HG03280 (cell line): Measurements from ENCODE around the gene TOR2A.

Source experiments
- ATAC-seq: cut with Tn5 transposase; IDR thresholded peaks from one replicate; pipeline ENCODE4 v1.9.1; 2021; ENCODE audit warnings: mild to moderate bottlenecking, moderate library complexity; ENCODE audit not compliant: unreplicated experiment

The TOR2A gene

DNA sequence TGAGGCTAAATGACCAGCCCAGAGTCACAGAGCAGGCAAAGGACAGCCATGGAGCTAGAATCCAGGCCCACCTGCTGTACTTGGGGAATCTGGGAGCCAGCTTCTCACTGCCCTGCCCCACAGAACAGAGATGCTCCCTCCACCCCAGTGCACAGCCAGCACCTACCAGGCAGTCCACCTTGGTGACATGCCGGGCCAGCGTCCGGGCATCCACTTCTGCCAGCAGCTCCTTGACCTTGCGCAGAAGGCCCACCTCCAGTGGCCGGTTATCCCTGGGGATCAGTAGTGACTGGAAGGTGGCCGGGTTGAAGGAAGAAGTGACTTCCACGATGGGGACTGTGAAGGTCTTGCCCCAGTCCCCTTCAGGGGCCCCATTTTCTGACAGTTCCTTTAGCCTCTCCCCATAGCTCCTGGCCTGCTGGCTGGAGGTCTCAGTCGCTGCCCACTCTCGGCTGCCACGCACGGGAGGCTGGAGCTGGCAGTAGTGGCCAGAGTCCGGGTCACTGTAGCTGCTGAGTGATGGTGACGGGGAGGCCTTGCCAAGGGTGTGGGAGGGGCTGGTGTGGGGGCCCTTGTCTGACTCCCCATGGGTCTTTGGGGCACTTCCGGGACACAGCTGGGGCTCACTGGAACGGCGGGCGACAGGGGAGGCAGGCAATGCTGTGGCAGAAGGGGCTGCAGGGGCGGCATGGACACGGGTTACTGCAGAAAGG is 9.5 kb upstream of the TOR2A start:
- no peak for ATAC-seq

DNA sequence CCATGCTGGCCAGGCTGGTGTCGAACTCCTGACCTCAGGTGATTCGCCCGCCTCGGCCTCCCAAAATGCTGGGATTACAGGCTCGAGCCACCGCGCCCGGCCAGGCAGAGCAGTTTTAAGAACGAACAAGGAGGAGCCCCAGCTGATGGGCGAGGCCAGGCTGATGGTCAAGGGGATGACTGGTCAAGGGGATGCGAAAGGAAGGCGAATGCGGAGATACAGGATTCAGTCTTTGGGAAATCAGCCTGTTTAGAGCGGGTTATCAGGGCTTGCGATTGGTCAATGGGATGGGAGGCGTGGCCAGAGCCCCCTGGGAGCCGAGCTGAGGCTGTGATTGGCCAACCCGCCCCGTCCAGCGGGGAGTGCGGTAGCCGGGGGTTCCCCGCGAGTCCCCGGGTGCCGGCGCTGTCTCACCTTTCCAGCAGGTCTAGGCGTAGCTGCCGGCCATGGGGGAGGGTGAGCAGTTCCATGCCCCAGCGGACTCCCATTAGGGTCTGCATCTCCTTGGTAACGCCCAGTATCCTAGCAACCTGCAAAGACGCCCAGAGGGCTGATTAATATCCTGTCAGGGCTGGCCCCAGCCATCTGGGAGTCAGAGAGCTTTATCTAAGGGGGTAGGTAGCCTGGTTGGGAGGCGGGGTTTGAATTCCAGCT is 7.5 kb upstream of the TOR2A start:
- no peak for ATAC-seq

DNA sequence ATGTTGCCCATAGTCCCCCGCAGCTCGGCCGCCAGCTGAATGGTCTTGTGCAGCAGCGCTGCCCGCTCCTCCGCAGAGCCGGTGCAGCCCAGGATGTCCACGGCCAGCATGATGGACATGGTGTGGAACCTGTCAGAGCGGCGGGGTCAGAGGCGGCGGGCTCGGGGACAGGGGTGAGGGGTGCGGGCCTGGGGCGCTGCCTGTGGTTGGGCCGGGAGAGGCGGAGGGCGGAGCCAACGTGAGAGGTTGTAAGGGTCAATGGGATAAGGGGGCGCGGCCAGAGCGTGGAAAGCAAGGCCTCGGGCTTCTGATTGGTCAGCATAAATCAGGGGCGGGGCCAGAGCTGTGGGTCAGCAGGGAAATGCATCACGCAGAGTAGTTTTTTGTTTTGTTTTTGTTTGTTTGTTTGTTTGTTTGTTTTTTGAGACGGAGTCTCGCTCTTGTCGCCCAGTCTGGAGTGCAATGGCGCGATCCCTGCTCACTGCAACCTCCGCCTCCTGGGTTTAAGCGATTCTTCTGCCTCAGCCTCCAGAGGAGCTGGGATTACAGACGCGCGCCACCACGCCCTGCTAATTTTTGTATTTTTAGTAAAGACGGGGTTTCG is 6.8 kb upstream of the TOR2A start:
- no peak for ATAC-seq

- no peak for ATAC-seq
These were observed 4.7 kb upstream of the TOR2A start for GRCh38 chr9:127739614-127740330.

- ATAC-seq: no peak
These were observed 3.6 kb upstream of the TOR2A start for GRCh38 chr9:127738666-127739065.

GRCh38 chr9:127735530-127736185 is 564 bp upstream of the TOR2A start:
- no peak for ATAC-seq

DNA sequence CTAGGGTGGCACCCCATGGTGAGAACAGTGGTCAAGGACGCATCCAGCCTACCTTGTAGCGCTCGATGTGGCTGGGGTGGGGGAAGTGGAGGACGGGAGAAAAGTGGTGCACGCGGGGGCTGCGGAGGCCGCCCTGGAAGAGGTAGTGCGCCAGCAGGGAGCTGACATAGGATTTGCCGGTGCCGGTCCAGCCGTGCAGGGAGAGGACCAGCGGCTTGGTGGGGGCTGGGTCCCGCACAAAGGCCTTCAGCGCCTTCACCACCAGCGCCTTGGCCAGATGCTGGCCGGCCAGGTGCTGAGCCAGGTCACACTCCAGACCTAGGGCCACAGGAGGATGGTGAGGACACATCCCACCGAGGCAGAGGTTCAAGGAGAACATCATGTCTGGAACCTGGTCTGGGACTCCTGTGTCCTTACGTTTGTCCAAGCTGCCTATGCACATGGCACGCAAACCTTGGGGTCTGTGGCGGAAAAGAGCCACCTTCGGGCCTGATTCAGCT is 797 bp downstream of the TOR2A start:
- ATAC-seq: no peak

- no peak for ATAC-seq
These were observed 1.5 kb downstream of the TOR2A start for GRCh38 chr9:127733614-127734013.

GRCh38 chr9:127732444-127732843 is 2.6 kb downstream of the TOR2A start:
- no peak for ATAC-seq

DNA sequence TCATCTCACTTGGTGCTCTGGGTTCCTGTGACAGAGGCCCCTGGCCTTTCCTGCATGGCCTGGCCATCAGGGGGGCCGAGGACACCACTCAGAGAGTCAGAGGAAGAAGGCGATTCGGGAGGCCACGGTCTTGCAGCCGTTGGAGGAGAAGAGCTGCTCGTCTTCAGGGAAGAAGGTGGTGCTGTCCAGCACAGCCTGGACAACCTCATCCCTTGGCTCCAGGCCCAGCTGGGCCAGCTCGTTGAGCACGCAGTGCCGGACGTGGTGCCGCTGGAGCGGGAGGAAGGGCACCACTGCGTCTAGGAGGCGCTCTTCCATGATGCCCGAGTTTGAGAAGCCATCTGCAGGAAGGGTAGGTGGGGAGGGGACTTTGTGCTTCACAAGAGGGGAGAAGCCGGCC is 3.2 kb downstream of the TOR2A start:
- no peak for ATAC-seq

- no peak for ATAC-seq
These were observed 4.2 kb downstream of the TOR2A start for GRCh38 chr9:127730799-127731410.

GRCh38 chr9:127730262-127730661 is 4.8 kb downstream of the TOR2A start:
- ATAC-seq: no peak

- no peak for ATAC-seq
These were observed 5.4 kb downstream of the TOR2A start for GRCh38 chr9:127729522-127730256.

GRCh38 chr9:127728808-127729207 is 6.3 kb downstream of the TOR2A start:
- no peak for ATAC-seq

GRCh38 chr9:127726871-127727270 is 8.2 kb downstream of the TOR2A start:
- no peak for ATAC-seq

DNA sequence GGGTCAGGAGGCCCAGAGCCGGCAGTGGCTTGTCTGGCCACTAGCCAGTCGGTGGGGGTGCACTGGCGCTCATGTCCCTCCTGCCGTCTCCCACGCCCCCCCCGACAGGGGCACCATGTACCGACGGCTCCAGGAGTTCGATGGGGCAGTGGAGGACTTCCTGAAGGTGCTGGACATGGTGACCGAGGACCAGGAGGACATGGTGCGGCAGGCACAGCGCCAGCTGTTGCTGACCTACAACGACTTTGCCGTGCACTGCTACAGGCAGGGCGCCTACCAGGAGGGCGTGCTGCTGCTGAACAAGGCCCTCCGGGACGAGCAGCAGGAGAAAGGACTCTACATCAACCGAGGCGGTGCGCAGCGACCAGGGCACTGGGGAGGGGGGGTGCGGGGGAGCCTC is 11.1 kb downstream of the TOR2A start:
- no peak for ATAC-seq

- ATAC-seq: no peak
These were observed 11.7 kb downstream of the TOR2A start for GRCh38 chr9:127723444-127723843.

DNA sequence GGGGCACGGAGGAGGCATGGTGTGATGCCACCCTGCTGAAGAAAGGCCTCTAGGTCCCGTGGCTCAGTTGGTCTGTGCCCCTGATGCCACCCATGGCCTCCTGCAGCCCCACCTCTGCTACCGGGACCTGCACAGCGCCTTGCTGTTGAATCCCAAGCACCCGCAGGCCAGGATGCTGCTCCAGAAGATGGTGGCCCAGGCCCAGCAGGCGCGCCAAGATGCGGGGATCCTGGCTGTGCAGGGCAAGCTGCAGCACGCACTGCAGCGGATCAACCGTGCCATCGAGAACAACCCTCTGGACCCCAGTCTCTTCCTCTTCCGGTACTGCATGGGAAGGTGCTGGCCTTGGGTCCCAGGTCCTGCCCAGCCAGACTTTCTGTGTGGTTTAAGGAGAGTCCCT is 12.1 kb downstream of the TOR2A start:
- ATAC-seq: no peak

GRCh38 chr9:127722055-127722745 is 12.9 kb downstream of the TOR2A start:
- no peak for ATAC-seq
